Measurements from ENCODE around the gene DEK.

The DEK gene

GRCh38 chr6:18245642-18246041, 18.7 kb downstream of the DEK start:
- DNase-seq (ENCODE audit: low read depth), result no peak
- no peak for TF ChIP-seq CTCF (conservative IDR thresholded peaks at IDR 0.05; ENCODE audit: low read depth, low read length)

GRCh38 chr6:18245079-18245478, 19.3 kb downstream of the DEK start:
- no peak for DNase-seq (ENCODE audit: low read depth)
- no peak for TF ChIP-seq CTCF (conservative IDR thresholded peaks at IDR 0.05; ENCODE audit: low read depth, low read length)
- no peak overlapping the region for H3K4me3 ChIP-seq (ENCODE audit: low read length)

More at GRCh38 chr6:18245642-18246041, 18.7 kb downstream of the DEK start:
- no peak overlapping the region for H3K4me3 ChIP-seq (ENCODE audit: low read length)

DNA sequence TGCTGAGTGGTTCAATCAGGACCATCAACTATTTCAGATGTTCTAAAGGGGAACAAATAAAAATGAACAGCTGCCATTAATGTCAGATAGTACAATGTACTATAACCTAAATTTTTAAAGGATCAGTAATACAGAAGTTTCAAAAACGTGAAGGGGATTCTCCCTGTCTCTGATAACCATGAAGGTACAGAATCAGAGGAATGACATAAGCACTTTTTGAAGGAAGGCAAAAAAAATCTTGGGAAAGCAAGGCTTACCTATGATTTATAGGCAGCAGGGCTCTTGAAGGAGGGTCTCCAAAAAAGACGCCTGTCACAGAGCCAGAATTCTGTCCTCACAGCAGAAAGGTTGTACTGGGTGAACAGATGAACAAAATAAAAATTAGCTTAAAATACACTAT, 20.1 kb downstream of the DEK start:
- no peak overlapping the region for H3K4me3 ChIP-seq (ENCODE audit: low read length)
- DNase-seq (ENCODE audit: low read depth), result no peak
- no peak for TF ChIP-seq CTCF (conservative IDR thresholded peaks at IDR 0.05; ENCODE audit: low read depth, low read length)

DNA sequence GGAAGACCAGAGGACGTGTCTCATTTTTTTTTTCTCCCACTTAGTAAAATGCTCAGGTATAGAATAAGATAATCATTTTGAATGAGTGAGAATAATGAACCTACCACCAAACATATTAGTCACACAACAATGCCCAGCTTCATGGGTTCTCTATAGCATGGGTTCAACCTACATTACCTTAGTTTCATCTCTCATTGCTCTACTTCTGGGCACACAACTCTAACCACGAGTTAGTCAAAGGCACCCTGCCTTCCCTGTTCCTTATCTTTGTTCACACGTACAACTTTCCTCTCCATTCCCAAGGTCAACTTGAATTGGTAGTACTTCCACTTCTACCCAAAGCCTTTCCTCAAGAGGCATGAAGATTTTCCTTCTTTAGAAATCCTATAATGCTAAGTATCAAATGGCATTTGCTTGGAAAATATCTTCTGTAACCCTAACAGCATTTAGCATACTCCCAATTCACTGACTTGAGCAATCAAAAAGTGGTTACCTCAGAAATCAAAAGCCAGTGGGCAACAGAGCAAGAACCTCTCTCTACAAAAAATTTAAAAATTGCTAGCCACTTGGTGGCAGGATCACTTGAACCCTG, 20.9 kb downstream of the DEK start:
- DNase-seq (ENCODE audit: low read depth), result no peak
- TF ChIP-seq CTCF (conservative IDR thresholded peaks at IDR 0.05; ENCODE audit: low read depth, low read length), result no peak
- H3K4me3 ChIP-seq (ENCODE audit: low read length), result no peak overlapping the region

- TF ChIP-seq CTCF (conservative IDR thresholded peaks at IDR 0.05; ENCODE audit: low read depth, low read length), result no peak
- DNase-seq (ENCODE audit: low read depth), result no peak
- no peak overlapping the region for H3K4me3 ChIP-seq (ENCODE audit: low read length)
These were observed 22.1 kb downstream of the DEK start for GRCh38 chr6:18242062-18242851.

GRCh38 chr6:18241208-18242038, 22.9 kb downstream of the DEK start:
- H3K4me3 ChIP-seq (ENCODE audit: low read length), result no peak overlapping the region
- no peak for DNase-seq (ENCODE audit: low read depth)
- TF ChIP-seq CTCF (conservative IDR thresholded peaks at IDR 0.05; ENCODE audit: low read depth, low read length), result no peak

Measured in retinal pigment epithelial cell (primary cell).